Measurements from ENCODE around the gene LATS2.

LATS2 gene

DNA sequence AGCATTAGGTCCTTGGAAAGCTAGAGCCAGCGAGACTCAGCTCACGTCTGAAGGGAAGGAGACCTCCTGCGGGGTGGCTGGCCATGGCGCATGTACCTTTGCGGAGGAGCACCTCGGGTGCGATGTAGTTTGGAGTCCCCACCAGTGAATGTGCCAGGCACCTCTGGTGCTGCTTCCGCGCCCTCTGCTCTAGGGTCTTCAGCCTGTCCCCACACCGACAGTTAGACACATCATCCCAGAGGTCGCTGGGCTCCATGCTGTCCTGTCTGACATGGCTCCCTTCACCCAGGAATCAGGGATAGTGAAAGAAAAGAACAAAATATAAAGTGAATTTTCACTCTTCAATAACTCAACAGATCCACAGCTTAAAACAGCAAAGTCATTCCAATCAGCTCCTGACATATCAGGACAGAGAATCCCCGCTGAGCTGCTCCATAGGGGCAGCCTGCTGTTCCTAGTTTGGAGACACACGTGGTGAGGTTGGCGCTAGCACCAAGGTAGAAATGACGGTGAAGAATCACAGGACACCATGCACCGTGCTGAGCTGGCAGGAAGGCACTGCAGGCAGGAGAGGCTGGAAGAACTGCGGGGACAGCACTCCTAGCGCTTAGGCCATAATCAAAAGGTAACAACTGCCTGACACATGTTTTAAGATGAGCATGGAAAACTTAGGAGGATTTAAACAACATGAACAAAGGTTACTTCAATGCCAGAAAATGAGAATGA is 79.9 kb downstream of the LATS2 start:
- no peak for DNase-seq (ENCODE audit: low read depth)
- H3K4me3 ChIP-seq (ENCODE audit: low read depth, low read length): no peak overlapping the region
- TF ChIP-seq, protein P1, sequence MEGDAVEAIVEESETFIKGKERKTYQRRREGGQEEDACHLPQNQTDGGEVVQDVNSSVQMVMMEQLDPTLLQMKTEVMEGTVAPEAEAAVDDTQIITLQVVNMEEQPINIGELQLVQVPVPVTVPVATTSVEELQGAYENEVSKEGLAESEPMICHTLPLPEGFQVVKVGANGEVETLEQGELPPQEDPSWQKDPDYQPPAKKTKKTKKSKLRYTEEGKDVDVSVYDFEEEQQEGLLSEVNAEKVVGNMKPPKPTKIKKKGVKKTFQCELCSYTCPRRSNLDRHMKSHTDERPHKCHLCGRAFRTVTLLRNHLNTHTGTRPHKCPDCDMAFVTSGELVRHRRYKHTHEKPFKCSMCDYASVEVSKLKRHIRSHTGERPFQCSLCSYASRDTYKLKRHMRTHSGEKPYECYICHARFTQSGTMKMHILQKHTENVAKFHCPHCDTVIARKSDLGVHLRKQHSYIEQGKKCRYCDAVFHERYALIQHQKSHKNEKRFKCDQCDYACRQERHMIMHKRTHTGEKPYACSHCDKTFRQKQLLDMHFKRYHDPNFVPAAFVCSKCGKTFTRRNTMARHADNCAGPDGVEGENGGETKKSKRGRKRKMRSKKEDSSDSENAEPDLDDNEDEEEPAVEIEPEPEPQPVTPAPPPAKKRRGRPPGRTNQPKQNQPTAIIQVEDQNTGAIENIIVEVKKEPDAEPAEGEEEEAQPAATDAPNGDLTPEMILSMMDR (IDR thresholded peaks at IDR 0.05; ENCODE audit: low read depth, low read length, missing control alignments): no peak

DNA sequence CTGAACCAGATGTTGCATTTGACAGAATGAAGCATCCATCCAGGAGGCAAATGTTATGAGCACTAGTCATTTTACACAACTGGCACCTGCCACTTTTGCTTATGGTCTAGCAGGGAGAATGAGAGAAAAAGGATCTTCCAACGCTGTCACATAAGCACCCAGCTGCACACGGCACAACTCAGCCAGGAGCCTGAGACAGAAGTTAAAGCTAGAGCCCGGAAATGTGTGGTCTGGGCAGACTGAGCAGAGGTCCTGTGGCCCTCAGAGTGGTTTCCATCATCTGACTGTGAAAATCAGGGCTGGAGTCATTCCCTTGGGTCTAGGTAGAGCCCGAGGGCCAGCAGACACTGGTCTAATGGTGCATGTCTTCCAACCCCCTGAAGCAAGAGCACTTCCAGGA is 80.5 kb downstream of the LATS2 start:
- no peak for DNase-seq (ENCODE audit: low read depth)
- TF ChIP-seq, protein P1 (IDR thresholded peaks at IDR 0.05; ENCODE audit: low read depth, low read length, missing control alignments): no peak
- H3K4me3 ChIP-seq (ENCODE audit: low read depth, low read length): no peak overlapping the region

DNA sequence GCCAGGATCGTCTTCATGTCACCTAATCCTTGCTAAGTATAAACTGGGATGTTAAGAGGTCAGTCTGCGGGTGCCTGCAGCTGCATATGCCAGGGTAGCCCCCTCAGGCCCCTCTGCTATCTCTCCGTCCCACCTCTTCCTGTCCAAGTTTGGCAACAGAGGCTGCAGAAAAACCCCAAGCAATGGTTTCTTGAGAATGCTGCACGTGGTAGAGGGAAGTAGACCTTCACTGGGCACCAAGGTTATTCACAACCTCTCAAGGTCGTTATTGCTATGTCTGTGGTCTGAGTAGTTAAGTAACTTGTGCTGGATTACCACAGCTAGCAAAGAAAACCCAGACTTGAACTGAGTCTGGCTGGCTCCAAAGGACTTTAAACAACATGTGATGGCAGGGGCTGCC is 81.0 kb downstream of the LATS2 start:
- no peak for DNase-seq (ENCODE audit: low read depth)
- H3K4me3 ChIP-seq (ENCODE audit: low read depth, low read length): no peak overlapping the region
- TF ChIP-seq, protein P1 (IDR thresholded peaks at IDR 0.05; ENCODE audit: low read depth, low read length, missing control alignments): no peak

DNA sequence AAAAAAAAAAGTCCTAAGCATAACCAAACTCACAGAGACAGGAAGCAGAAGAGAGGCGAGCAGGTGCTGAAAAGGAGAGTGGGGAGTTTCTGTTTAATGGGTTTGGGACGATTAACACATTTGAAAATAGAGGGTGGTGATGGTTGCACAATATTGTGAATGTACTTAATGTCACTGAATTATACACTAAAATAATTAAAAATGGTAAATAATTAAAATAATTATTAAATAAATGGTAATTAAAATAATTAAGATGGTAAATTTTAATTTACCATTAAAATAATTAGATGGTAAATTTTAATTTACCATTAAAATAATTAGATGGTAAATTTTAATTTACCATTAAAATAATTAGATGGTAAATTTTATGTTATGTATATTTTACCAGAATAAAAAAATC is 84.0 kb downstream of the LATS2 start:
- no peak overlapping the region for H3K4me3 ChIP-seq (ENCODE audit: low read depth, low read length)
- TF ChIP-seq, protein P1 (IDR thresholded peaks at IDR 0.05; ENCODE audit: low read depth, low read length, missing control alignments): no peak
- no peak for DNase-seq (ENCODE audit: low read depth)

DNA sequence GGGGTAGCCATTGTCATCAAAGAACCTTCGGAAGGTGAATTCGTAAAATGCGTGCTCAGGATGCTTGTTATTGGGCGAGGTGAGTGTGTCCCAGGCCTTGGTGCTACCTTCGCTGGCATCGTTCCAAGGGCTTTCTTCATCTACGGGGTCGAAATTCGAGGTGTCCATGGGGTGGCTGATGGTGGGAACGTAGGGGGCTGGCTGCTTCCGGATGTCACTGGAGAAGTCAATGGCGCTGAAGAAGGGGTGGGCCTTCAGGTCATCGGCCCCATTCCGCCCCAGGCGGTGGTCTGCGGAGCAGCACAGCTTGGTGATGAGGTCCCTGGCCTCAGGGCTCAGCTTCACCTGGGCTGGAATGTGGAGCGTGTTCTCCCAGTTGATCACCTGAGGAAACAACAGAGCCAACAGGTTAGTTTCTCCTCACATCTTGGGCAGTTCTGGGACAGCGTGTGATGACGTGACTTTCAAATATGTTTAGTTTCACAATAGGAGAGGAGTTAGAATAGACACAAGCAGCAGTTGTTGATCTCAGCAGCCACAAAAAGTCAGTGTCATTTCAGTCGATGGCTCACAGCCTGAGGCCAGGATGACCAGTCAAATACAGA is 86.3 kb downstream of the LATS2 start:
- DNase-seq (ENCODE audit: low read depth): no peak
- TF ChIP-seq, protein P1 (IDR thresholded peaks at IDR 0.05; ENCODE audit: low read depth, low read length, missing control alignments): no peak

DNA sequence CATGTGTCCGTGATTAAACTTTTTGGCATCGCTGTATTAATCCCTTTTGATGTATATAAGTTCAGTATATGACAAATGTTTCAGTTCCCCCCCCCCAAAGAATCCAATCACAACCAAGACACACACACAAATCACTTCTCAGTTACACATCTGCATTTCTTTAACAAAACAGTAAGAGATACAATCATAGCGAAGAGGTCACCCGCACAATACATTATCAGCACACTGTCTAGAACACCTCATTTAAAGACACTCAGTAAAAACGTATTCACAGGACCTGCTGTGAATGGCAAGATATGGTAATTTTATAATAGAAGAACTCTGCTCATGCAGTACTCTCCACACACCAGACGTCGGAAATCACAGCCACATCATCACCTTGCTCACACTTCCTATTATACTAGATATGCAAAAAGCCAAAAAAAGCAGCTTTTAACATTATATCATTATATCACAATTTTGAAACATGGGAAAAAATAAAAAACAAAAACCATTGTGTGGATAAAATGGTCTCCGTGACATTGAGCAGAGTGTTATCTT is 87.4 kb downstream of the LATS2 start:
- no peak overlapping the region for H3K4me3 ChIP-seq (ENCODE audit: low read depth, low read length)
- DNase-seq (ENCODE audit: low read depth): no peak
- TF ChIP-seq, protein P1 (IDR thresholded peaks at IDR 0.05; ENCODE audit: low read depth, low read length, missing control alignments): no peak

More for the DNA sequence above, 86.3 kb downstream of the LATS2 start:
- no peak overlapping the region for H3K4me3 ChIP-seq (ENCODE audit: low read depth, low read length)
